H54 (cell line): ENCODE data around the gene ZNF618.
A peak's percentile ranks its signal among the peaks of the same experiment; 100 is the strongest.
"Not testable (repeated sequence)": the region's sequence is repeated elsewhere in the genome, so short reads cannot be mapped to it uniquely, and the experiment has no call there.

Experiments
- DNase-seq: peaks from one replicate; pipeline ENCODE4 v3.0.0; 2011; ENCODE audit warnings: low spot score, mixed read lengths; ENCODE audit not compliant: insufficient read length
- FAIRE-seq: peaks from 3 replicates; lab custom pipeline; 2011; peaks lifted over from hg19 to GRCh38; lab: Jason Lieb, UNC
- POLR2A ChIP-seq: IDR thresholded peaks from 2 replicates; pipeline ENCODE4 v1.6.1; 2011; ENCODE audit warnings: low read depth, mild to moderate bottlenecking, low read length

The ZNF618 gene

GRCh38 chr9:114081441-114082016 lies 205.4 kb downstream of the ZNF618 start:
- no peak for FAIRE-seq
- TF ChIP-seq POLR2A, result no peak
- no peak for DNase-seq

GRCh38 chr9:114082017-114082762 lies 206.1 kb downstream of the ZNF618 start:
- no peak for TF ChIP-seq POLR2A
- DNase-seq (peak; percentile 90), FAIRE-seq (peak; percentile 83)

- FAIRE-seq, DNase-seq: not testable (repeated sequence)
Measured at GRCh38 chr9:114082763-114083412, 206.8 kb downstream of the ZNF618 start.

- FAIRE-seq (no peak), DNase-seq (no peak)
- TF ChIP-seq POLR2A, result no peak
Measured at GRCh38 chr9:114083666-114084065, 207.6 kb downstream of the ZNF618 start.

- no peak for FAIRE-seq
- TF ChIP-seq POLR2A, result no peak
- DNase-seq, result no peak
Measured at GRCh38 chr9:114084282-114085073, 208.4 kb downstream of the ZNF618 start.

GRCh38 chr9:114085387-114085789 lies 209.3 kb downstream of the ZNF618 start:
- DNase-seq, result no peak
- TF ChIP-seq POLR2A, result no peak
- FAIRE-seq, result no peak

GRCh38 chr9:114086009-114086408 lies 209.9 kb downstream of the ZNF618 start:
- no peak for TF ChIP-seq POLR2A
- DNase-seq, result no peak
- no peak for FAIRE-seq

GRCh38 chr9:114086607-114087006 lies 210.5 kb downstream of the ZNF618 start:
- FAIRE-seq, result no peak
- DNase-seq, result no peak
- no peak for TF ChIP-seq POLR2A

GRCh38 chr9:114087721-114088120 lies 211.6 kb downstream of the ZNF618 start:
- TF ChIP-seq POLR2A, result no peak
- no peak for DNase-seq
- FAIRE-seq, result no peak

- DNase-seq (no peak), FAIRE-seq (no peak)
- TF ChIP-seq POLR2A, result no peak
Measured at GRCh38 chr9:114088571-114089170, 212.6 kb downstream of the ZNF618 start.

GRCh38 chr9:114089206-114089840 lies 213.2 kb downstream of the ZNF618 start:
- FAIRE-seq (no peak), DNase-seq (no peak)
- no peak for TF ChIP-seq POLR2A

- no peak for TF ChIP-seq POLR2A
- DNase-seq, result no peak
- FAIRE-seq, result no peak
Measured at GRCh38 chr9:114090798-114091197, 214.7 kb downstream of the ZNF618 start.

- FAIRE-seq (no peak), DNase-seq (no peak)
- TF ChIP-seq POLR2A, result no peak
Measured at GRCh38 chr9:114091711-114092110, 215.6 kb downstream of the ZNF618 start.
